Measurements from ENCODE around the gene POLG.

- no peak for TF ChIP-seq CTCF (conservative IDR thresholded peaks at IDR 0.05; ENCODE audit: low read length)
- no peak for TF ChIP-seq EZH2phosphoT487 (IDR thresholded peaks at IDR 0.05; ENCODE audit: borderline replicate concordance, low read depth, low read length)
These were observed 4.5 kb downstream of the POLG start for GRCh38 chr15:89330119-89330518.

Data from OCI-LY7 (cell line).